Osteocyte (in vitro differentiated cells): ENCODE results near the gene SEMA4F. TPM values are rescaled to one million over a fixed set of nuclear protein-coding genes. Genes with fewer than 3 reads are reported as not detected.

Experiments
- DNase-seq: peaks from one replicate; pipeline ENCODE4 v3.0.0; 2021; ENCODE audit warnings: mixed read lengths; ENCODE audit not compliant: unreplicated experiment; ENCODE audit errors: extremely low spot score
- H3K27ac Mint-ChIP-seq: one replicate; pipeline ENCODE4 v1.8.0; 2021; ENCODE audit warnings: mild to moderate bottlenecking, mixed read lengths; ENCODE audit not compliant: unreplicated experiment
- H3K27me3 Mint-ChIP-seq: one replicate; pipeline ENCODE4 v1.8.0; 2021; ENCODE audit warnings: mixed read lengths; ENCODE audit not compliant: unreplicated experiment
- H3K36me3 Mint-ChIP-seq: one replicate; pipeline ENCODE4 v1.8.0; 2021; ENCODE audit warnings: mixed read lengths; ENCODE audit not compliant: unreplicated experiment
- H3K4me1 Mint-ChIP-seq: one replicate; pipeline ENCODE4 v1.8.0; 2021; ENCODE audit warnings: mixed read lengths; ENCODE audit not compliant: unreplicated experiment
- H3K4me3 Mint-ChIP-seq: one replicate; pipeline ENCODE4 v1.8.0; 2021; ENCODE audit warnings: mild to moderate bottlenecking, moderate library complexity, mixed read lengths; ENCODE audit not compliant: unreplicated experiment
- H3K9me3 Mint-ChIP-seq: one replicate; pipeline ENCODE4 v1.8.0; 2021; ENCODE audit warnings: mixed read lengths; ENCODE audit not compliant: unreplicated experiment
- CTCF ChIP-seq: fragments of 200-600 bp; sonication (generic); IDR thresholded peaks from 2 replicates; pipeline ENCODE4 v1.5.0; 2021; ENCODE audit warnings: antibody characterized with exemption, mild to moderate bottlenecking, moderate library complexity
- total RNA-seq: library from RNA; stranded (reverse); gene quantifications from 2 replicates; pipeline ENCODE4 v1.2.1, GENCODE V29; 2021

Gene SEMA4F
- total RNA-seq, 1 donor from 2014 or later = 14.2 TPM

GRCh38 chr2:74702001-74702715 lies 48.1 kb downstream of the SEMA4F start:
- no peak for DNase-seq
- no peak overlapping the region for H3K27ac Mint-ChIP-seq
- H3K9me3 Mint-ChIP-seq = no peaks in the 10 kb centered on the region
- H3K4me1 Mint-ChIP-seq = no peaks in the 10 kb centered on the region
- TF ChIP-seq CTCF = no peak
- H3K4me3 Mint-ChIP-seq = no peak overlapping the region
- H3K27me3 Mint-ChIP-seq = peaks cover 32% of the 10 kb centered on the region
- H3K36me3 Mint-ChIP-seq = peaks cover 3% of the 10 kb centered on the region

GRCh38 chr2:74703373-74703772 lies 49.3 kb downstream of the SEMA4F start:
- no peak for DNase-seq
- Mint-ChIP-seq H3K27me3 (peaks cover 32% of the 10 kb centered on the region), H3K4me1 (no peaks in the 10 kb centered on the region), H3K4me3 (no peak overlapping the region), H3K36me3 (peaks cover 3% of the 10 kb centered on the region), H3K9me3 (no peaks in the 10 kb centered on the region), H3K27ac (no peak overlapping the region)
- no peak for TF ChIP-seq CTCF

- Mint-ChIP-seq H3K27me3 (peaks cover 32% of the 10 kb centered on the region), H3K27ac (no peak overlapping the region), H3K36me3 (peaks cover 3% of the 10 kb centered on the region), H3K4me3 (no peak overlapping the region), H3K9me3 (no peaks in the 10 kb centered on the region), H3K4me1 (no peaks in the 10 kb centered on the region)
- no peak for TF ChIP-seq CTCF
- no peak for DNase-seq
Observed at GRCh38 chr2:74704216-74704615, 50.2 kb downstream of the SEMA4F start.

GRCh38 chr2:74706741-74707140 lies 52.7 kb downstream of the SEMA4F start:
- peaks cover 3% of the 10 kb centered on the region for H3K36me3 Mint-ChIP-seq

GRCh38 chr2:74707837-74708236 lies 53.8 kb downstream of the SEMA4F start:
- no peaks in the 10 kb centered on the region for H3K36me3 Mint-ChIP-seq
- TF ChIP-seq CTCF = no peak
- no peak overlapping the region for H3K27ac Mint-ChIP-seq
- H3K9me3 Mint-ChIP-seq = no peaks in the 10 kb centered on the region
- H3K27me3 Mint-ChIP-seq = peaks cover 5% of the 10 kb centered on the region
- H3K4me1 Mint-ChIP-seq = no peaks in the 10 kb centered on the region
- H3K4me3 Mint-ChIP-seq = no peak overlapping the region
- no peak for DNase-seq

More at GRCh38 chr2:74706741-74707140, 52.7 kb downstream of the SEMA4F start:
- TF ChIP-seq CTCF = no peak
- Mint-ChIP-seq H3K27ac (no peak overlapping the region), H3K4me3 (no peak overlapping the region), H3K4me1 (no peaks in the 10 kb centered on the region), H3K27me3 (peaks cover 11% of the 10 kb centered on the region), H3K9me3 (no peaks in the 10 kb centered on the region)
- DNase-seq = no peak
